RKO (cell line): Measurements from ENCODE around the gene TMEM232.
"Not testable (repeated sequence)": the region's sequence is repeated elsewhere in the genome, so short reads cannot be mapped to it uniquely, and the experiment has no call there.

ENCODE experiments used
- DNase-seq: peaks from one replicate; pipeline ENCODE4 v3.0.0-alpha.2; 2016; ENCODE audit warnings: low spot score

Gene TMEM232

DNA sequence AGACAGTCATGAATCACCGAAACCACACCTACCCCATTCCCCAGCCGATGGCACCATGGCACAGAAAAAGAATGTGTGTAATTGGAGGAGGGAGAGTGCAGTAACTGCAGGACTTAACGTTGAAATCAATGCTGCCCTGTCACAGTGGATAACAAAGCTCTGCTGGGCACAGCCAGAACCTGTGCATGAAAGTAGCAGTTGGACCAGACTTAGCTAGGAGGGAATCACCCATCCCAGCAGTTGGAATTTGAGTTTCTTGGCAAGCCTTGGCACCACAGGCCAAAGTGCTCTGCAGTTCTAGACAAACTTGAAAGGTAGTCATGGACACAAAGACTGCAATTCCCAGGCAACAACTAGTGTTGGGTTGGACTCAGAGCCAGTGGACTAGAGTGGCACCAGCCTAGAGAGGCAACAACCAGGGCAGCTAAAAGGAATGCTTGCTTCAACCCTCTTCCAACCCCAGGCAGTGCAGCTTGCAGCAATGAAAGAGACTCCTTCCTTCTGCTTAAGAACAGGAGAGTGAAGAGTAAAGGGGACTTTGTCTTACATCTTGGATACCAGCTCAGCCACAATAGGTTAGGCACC lies 19.1 kb downstream of the TMEM232 start:
- no peak for DNase-seq

- no peak for DNase-seq
Measured at GRCh38 chr5:110705349-110705748, 21.1 kb downstream of the TMEM232 start.

- no peak for DNase-seq
Measured at GRCh38 chr5:110703481-110703880, 23.0 kb downstream of the TMEM232 start.

DNA sequence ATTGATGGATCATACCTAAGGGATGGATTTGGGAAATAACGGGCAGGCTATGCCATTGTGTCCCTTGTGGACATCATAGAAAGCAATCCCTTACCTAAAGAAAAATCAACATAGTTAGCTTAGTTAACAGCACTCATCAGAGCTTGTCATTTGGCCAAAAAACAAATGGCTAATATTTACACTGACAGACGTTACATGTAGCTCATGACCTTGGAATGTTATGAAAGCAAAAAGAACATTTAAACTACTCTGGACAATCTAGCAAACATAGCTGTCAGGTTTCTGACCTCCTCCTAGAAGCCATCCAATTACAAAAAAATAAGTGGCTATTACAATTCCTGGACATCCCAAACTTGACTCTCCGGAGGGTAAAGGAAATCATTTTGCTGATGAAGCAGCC lies 23.8 kb downstream of the TMEM232 start:
- DNase-seq = no peak

GRCh38 chr5:110702300-110702699 lies 24.2 kb downstream of the TMEM232 start:
- DNase-seq = no peak

GRCh38 chr5:110692669-110693068 lies 33.8 kb downstream of the TMEM232 start:
- DNase-seq = not testable (repeated sequence)

DNA sequence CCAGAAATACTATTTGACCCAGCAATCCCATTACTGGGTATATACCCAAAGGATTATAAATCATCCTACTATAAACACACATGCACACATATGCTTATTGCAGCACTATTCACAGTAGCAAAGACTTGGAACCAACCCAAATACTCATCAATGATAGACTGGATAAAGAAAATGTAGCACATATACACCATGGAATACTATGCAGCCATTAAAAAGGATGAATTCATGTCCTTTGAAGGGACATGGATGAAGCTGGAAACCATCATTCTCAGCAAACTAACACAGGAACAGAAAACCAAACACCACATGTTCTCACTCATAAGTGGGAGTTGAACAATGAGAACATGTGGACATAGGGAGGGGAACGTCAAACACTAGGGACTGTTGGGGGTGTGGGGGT lies 35.9 kb downstream of the TMEM232 start:
- DNase-seq = not testable (repeated sequence)

DNA sequence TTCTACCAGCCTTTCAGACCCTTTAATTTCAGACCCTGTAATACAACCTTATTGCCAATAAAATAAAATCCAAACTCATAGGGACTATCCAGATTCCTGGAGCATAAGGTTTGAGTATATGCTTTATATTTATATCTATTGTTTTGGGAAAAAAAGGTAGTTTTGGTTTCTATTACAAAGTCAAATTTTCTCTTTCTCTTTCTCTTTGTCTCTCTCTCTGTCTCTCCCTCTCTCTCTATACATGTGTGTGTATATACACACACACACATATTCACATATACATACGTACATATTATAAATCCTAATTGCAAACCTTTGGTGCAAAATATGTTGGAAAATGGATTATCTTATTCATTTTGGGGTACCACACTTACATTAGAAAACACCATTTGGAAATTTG lies 39.0 kb downstream of the TMEM232 start:
- DNase-seq = no peak

DNA sequence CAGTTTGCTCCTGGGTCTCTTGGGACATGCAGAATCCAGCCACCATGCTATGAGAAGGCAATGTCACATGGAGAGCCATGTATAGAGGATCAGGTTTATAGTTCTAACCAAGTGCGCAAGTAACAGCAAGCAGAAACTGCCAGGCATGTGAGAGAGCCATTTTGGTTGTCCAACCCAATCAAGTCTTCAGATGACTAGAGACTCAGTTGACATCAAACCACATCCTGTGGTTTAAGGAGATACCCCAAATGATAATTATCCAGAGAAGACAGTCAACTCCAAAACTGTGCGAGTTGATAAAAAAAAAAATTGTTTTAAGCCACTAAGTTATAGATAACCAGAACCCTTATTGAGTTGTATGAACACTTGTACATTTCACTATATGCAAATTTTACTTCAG lies 40.2 kb downstream of the TMEM232 start:
- no peak for DNase-seq

GRCh38 chr5:110681953-110682352 lies 44.5 kb downstream of the TMEM232 start:
- DNase-seq = no peak

DNA sequence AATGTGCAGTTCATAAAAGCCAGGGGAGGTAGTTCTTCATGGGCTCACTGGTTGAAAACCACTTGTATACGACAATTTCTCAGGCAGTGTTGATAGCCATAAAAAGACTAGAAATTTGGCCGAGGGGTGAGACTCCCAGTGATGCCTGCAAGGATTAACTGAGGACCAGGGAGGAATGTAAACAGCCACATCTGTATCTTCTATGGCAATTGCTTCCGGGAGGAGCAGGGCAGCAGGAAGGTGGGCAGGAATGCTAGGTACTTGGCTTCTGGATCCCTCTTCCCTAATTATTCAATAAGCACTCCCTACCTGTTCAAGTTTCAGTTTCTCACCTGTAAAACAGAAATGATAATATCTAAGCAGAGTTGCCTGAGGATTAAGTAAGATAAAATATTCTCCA lies 45.4 kb downstream of the TMEM232 start:
- no peak for DNase-seq

- not testable (repeated sequence) for DNase-seq
Measured at GRCh38 chr5:110676554-110676953, 49.9 kb downstream of the TMEM232 start.

- no peak for DNase-seq
Measured at GRCh38 chr5:110665184-110665726, 61.2 kb downstream of the TMEM232 start.

DNA sequence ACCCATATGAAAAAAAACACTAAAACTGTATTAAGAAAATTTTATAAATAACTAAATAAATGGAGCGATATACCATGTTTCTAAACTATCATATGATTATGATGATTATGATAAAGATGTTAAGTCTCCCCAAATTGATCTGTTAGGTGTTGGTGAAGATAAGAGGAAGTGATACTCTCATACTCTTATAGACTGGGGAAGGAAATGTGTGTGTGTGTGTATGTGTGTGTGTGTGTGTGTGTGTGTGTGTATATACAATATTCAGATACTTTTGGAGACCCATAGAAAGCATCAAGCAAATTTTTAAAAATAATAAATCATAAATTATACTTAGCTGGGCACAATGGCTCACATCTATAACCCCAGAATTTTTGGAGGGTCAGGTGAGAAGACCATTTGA lies 62.9 kb downstream of the TMEM232 start:
- DNase-seq = no peak

GRCh38 chr5:110658006-110658405 lies 68.5 kb downstream of the TMEM232 start:
- DNase-seq = no peak

DNA sequence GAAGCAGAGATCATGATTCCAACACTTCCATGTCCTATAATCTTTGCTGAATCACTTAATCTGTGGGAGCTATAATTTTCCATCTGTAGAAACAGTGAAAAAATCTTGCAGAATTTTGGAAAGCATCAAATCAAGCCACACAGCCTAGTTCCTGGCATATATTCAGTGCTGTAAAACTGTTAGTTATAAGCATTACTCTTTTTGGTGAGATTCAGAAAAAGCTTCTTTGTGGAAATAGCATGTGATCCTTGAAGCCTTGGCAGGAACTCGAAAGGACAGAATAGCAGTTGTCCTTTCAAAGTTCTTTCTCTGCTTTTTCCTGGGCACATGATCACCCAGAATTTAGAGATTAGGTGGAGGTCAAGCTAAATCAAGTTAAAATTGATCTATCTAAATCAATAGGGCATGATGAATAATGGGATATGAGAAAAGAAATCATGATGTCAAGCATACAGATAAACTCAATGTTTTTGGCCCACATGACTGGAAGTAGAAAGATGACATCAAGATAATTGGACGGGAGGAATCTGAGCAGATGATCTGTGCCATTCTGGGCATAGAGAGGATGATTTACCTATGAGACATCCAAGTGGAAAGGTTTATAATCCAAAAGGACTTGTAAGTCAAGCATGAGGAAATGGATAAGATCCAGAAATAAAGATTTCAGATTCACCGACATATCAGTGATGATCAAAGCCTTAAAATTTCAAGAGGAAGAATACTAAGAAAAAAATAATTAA lies 73.1 kb downstream of the TMEM232 start:
- DNase-seq = no peak

- DNase-seq = no peak
Measured at GRCh38 chr5:110651507-110651906, 75.0 kb downstream of the TMEM232 start.

DNA sequence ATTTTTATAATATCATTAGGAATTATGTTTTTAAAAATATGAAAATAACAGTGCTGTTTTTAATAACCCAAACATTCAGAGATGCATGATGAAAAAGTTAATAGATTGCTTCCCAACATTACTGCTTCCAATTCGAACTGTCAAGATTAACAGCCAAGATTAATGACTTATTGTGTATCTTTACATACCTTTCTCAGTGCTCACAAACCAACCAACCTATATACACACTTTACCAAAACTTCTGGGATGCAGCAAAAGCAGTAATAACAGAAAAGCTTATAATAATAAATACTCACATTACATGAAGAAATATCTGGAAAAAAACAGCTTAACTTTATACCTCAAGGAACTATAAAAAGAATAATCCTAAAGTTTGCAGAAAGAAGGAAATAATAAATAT lies 82.1 kb downstream of the TMEM232 start:
- no peak for DNase-seq

- DNase-seq = no peak
Measured at GRCh38 chr5:110638970-110639902, 87.2 kb downstream of the TMEM232 start.

DNA sequence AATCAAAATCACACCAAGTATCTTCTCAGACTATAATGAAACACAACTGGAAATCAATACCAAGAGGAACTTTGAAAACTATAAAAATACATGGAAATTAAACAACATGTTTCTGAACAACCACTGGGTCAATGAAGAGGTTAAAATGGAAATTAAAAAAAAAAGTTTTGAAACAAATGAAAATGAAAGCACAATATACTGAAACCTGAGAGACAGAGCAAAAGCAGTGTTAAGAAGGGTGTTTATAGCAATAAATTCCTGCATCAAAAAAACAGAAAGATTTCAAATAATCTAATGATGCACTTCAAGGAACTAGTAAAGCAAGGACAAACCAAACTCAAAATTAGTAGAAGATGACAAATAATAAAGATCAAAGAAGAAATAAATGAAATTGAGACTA lies 92.0 kb downstream of the TMEM232 start:
- DNase-seq = no peak

DNA sequence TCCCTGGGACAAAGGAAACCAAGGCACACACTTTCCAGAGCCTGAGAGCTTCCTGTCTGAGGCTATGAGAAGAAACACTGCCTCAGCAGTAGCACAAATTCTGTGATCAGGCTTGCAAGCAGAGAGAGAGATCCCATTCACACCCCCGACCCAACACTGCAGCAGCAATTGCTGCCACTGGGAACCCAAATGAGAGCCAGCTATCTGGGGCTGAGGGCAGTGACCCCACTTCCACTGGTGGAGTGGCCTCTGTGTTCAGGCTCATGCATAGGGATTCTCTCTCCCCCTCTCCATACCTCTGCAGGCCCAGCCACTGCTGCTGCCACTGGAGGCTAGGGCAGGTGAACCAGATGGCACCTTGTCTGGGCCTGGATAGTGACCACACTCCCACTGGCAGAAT lies 95.2 kb downstream of the TMEM232 start:
- DNase-seq = no peak

DNA sequence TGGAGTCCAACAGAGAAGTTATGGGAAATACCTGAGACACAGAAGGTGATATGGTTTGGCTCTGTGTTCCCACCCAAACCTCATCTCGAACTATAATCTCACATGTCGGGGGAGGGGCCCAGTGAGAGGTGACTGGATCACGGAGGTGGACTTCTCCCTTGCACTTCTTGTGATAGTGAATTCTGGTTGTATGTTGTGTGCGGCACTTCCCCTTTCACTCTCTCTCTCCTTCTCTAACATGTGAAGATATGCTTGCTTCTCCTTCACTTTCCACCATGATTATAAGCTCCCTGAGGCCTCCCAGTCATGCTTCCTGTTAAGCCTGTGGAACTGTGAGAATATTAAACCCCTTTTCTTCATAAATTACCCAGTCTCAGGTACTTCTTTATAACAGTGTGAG lies 96.1 kb downstream of the TMEM232 start:
- no peak for DNase-seq
